Fibroblast of the aortic adventitia (primary cell): Measurements from ENCODE around the gene ELF1. TPM values are rescaled to one million over a fixed set of nuclear protein-coding genes. Genes with fewer than 3 reads are reported as not detected.
"Not testable (repeated sequence)": the region's sequence is repeated elsewhere in the genome, so short reads cannot be mapped to it uniquely, and the experiment has no call there.

Experiments
- DNase-seq: peaks from one replicate; pipeline ENCODE4 v3.0.0-alpha.2; 2010; ENCODE audit warnings: low read depth
- H3K4me3 ChIP-seq: 2 replicates; pipeline ENCODE4 v1.5.1; 2011; ENCODE audit warnings: low read depth, mild to moderate bottlenecking, control low read depth, low read length, moderate library complexity
- CTCF ChIP-seq: IDR thresholded peaks from 2 replicates; pipeline ENCODE4 v1.5.1; 2011; ENCODE audit warnings: mild to moderate bottlenecking, low read length, control low read depth, inconsistent platforms; ENCODE audit not compliant: insufficient read depth
- total RNA-seq: library from RNA; depleted of rRNA; stranded (reverse); fragments of >200 nt; gene quantifications from 2 replicates; pipeline ENCODE4 v1.2.3, GENCODE V29; 2012; ENCODE audit warnings: low replicate concordance

The ELF1 gene
- total RNA-seq, 1 donor, result 47.0 TPM

GRCh38 chr13:40946485-40946884, 72.6 kb downstream of the ELF1 start:
- no peak for TF ChIP-seq CTCF
- H3K4me3 ChIP-seq, result no peak overlapping the region
- no peak for DNase-seq

DNA sequence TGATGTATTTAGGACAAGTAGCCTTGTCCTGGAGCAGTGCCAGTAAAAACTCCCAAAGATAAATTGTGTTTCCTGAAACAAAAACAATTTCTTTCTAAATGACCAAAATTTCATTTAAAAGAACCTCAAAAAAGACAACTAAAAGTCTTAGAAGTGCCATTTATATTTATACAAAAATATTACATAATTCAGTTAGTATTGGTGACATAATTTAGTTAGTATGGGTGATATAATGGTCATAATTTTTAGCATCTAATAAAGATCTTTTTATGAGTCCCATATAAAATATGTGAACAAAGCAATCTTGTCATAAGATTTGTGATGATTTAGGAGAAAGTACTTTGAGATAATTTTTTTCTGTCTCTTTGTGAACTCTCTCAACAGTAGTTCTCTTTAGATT, 76.0 kb downstream of the ELF1 start:
- no peak for TF ChIP-seq CTCF
- peak; percentile 9 for DNase-seq
- no peak overlapping the region for H3K4me3 ChIP-seq

DNA sequence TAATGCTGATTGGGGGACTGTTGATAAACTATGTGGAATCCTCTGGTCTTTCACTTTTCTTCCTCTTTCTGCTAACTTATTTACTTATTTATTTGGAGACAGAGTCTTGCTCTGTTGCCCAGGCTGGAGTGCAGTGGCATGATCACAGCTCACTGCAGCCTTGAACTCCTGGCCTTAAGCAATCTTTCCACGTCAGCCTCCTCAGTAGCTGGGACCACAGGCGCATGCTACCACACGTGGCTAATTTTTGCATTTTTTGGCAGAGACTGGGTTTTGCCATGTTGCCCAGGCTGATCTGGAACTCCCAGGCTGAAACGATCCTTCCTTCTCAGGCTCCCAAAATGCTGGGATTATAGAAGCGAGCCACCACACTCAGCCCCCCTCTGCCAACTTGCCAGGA, 77.5 kb downstream of the ELF1 start:
- no peak for TF ChIP-seq CTCF
- no peak overlapping the region for H3K4me3 ChIP-seq
- no peak for DNase-seq

GRCh38 chr13:40940841-40941240, 78.3 kb downstream of the ELF1 start:
- no peak for TF ChIP-seq CTCF
- no peak for DNase-seq
- no peak overlapping the region for H3K4me3 ChIP-seq

GRCh38 chr13:40933508-40934204, 85.5 kb downstream of the ELF1 start:
- no peak for DNase-seq
- TF ChIP-seq CTCF, result no peak
- no peak overlapping the region for H3K4me3 ChIP-seq

DNA sequence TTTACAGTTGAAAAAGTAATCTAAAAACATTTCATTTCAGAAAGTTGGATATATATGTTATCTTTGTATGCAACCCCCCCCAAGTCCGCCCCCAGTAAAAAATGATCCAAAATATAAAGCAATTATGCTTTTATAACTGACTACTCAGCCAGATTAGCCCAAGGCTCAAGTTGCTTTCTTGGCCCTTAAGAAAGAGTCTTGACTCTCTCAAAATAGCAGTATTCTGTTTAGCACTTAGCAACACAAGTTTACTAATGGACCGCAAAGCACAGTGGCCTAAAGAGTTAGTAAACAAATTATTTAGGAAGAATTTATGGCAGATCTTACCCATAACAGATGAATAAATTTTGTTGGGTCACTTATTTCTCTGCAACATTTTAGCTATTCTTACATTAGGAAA, 86.9 kb downstream of the ELF1 start:
- no peak for DNase-seq
- no peak for TF ChIP-seq CTCF
- no peak overlapping the region for H3K4me3 ChIP-seq

GRCh38 chr13:40931719-40932118, 87.4 kb downstream of the ELF1 start:
- DNase-seq, result no peak
- no peak overlapping the region for H3K4me3 ChIP-seq
- no peak for TF ChIP-seq CTCF

- DNase-seq, H3K4me3 ChIP-seq: not testable (repeated sequence)
These were observed 89.2 kb downstream of the ELF1 start for GRCh38 chr13:40929883-40930282.
